Keratinocyte (primary cell): ENCODE measurements around the gene TXNRD1. TPM values are rescaled to one million over a fixed set of nuclear protein-coding genes. Genes with fewer than 3 reads are reported as not detected.
"Not testable (repeated sequence)": the region's sequence is repeated elsewhere in the genome, so short reads cannot be mapped to it uniquely, and the experiment has no call there.

ENCODE experiments used
- DNase-seq: peaks from one replicate; pipeline ENCODE4 v3.0.0-alpha.2; 2011; ENCODE audit warnings: low read depth, missing footprints, low spot score
- FAIRE-seq: peaks from 2 replicates; lab custom pipeline; 2011; peaks lifted over from hg19 to GRCh38; lab: Jason Lieb, UNC
- H2AFZ ChIP-seq: 2 replicates; pipeline ENCODE4 v1.6.0; 2012; ENCODE audit warnings: low read length, control low read depth, inconsistent platforms; ENCODE audit not compliant: control insufficient read depth
- H3K27ac ChIP-seq: 2 replicates; pipeline ENCODE4 v1.5.1; 2011; ENCODE audit warnings: low read length; ENCODE audit not compliant: control insufficient read depth, insufficient read depth
- H3K27me3 ChIP-seq: 3 replicates; pipeline ENCODE4 v1.6.0; 2011; ENCODE audit warnings: low read length; ENCODE audit not compliant: control insufficient read depth, insufficient read depth; ENCODE audit errors: extremely low read depth
- H3K36me3 ChIP-seq, 2 experiments: 2 replicates in 1 of 2; 3 replicates in 1 of 2; pipeline ENCODE4 v1.5.1; 2011; ENCODE audit warnings: low read length in 2 of 2, mild to moderate bottlenecking in 1 of 2; ENCODE audit not compliant: control insufficient read depth in 2 of 2, insufficient read depth in 2 of 2; ENCODE audit errors: extremely low read depth in 1 of 2
- H3K4me1 ChIP-seq: 3 replicates; pipeline ENCODE4 v1.5.1; 2011; ENCODE audit warnings: low read length; ENCODE audit not compliant: control insufficient read depth, insufficient read depth; ENCODE audit errors: extremely low read depth
- H3K4me2 ChIP-seq: 3 replicates; pipeline ENCODE4 v1.6.0; 2011; ENCODE audit warnings: low read depth, low read length; ENCODE audit not compliant: control insufficient read depth, insufficient read depth; ENCODE audit errors: extremely low read depth
- H3K4me3 ChIP-seq, 3 experiments: fragments of 200-600 bp in 1 of 3; sonication (generic) in 1 of 3; 2 replicates in 2 of 3; 3 replicates in 1 of 3; pipeline ENCODE4 v1.5.1; 2011 to 2016; ENCODE audit warnings: low read length in 3 of 3, mild to moderate bottlenecking in 3 of 3, control low read depth in 2 of 3, inconsistent platforms in 1 of 3, low read depth in 1 of 3, mixed read lengths in 1 of 3, mixed run types in 1 of 3, moderate library complexity in 1 of 3; ENCODE audit not compliant: control insufficient read depth in 2 of 3, insufficient read depth in 2 of 3; ENCODE audit errors: extremely low read depth in 1 of 3
- H3K79me2 ChIP-seq: 2 replicates; pipeline ENCODE4 v1.6.0; 2012; ENCODE audit warnings: low read length; ENCODE audit not compliant: control insufficient read depth, insufficient read depth
- H3K9ac ChIP-seq: 3 replicates; pipeline ENCODE4 v1.6.0; 2011; ENCODE audit warnings: low read length; ENCODE audit not compliant: control insufficient read depth, insufficient read depth; ENCODE audit errors: extremely low read depth
- H3K9me1 ChIP-seq: 3 replicates; pipeline ENCODE4 v1.6.0; 2011; ENCODE audit warnings: low read length; ENCODE audit not compliant: control insufficient read depth, insufficient read depth; ENCODE audit errors: extremely low read depth
- H3K9me3 ChIP-seq: 2 replicates; pipeline ENCODE4 v1.5.1; 2012; ENCODE audit warnings: low read depth, low read length; ENCODE audit not compliant: control insufficient read depth
- H4K20me1 ChIP-seq: 3 replicates; pipeline ENCODE4 v1.6.0; 2011; ENCODE audit warnings: low read length; ENCODE audit not compliant: control insufficient read depth, insufficient read depth; ENCODE audit errors: extremely low read depth
- EZH2 ChIP-seq: IDR thresholded peaks from one replicate; pipeline ENCODE4 v1.6.1; 2012; ENCODE audit warnings: inconsistent platforms, mild to moderate bottlenecking, low read length, moderate library complexity
- dilution Hi-C: fragments of 300-500 bp; cut with MboI; formaldehyde crosslinking; loops from one replicate; pipeline ENCODE4 v1.7.0; 2020; ENCODE audit warnings: low sequenced_read_pairs; ENCODE audit not compliant: extremely low pct_ligation_motif_present
- polyA plus RNA-seq, 5 experiments: library from polyadenylated mRNA; depleted of rRNA in 3 of 5; stranded (reverse) in 3 of 5; stranded (forward) in 1 of 5; unstranded in 1 of 5; fragments of >200 nt; gene quantifications; 1 replicate in 1 of 5; 2 replicates in 3 of 5; 3 replicates in 1 of 5; pipeline versions ENCODE4 v1.2.1 to v1.2.3, GENCODE V29; 2011 to 2012; ENCODE audit warnings: missing spikeins in 2 of 5, low read depth in 1 of 5, low replicate concordance in 1 of 5
- TF ChIP-seq, protein P1 (sequence below), 3 experiments: IDR thresholded peaks in 1 of 3; conservative IDR thresholded peaks in 1 of 3; optimal IDR thresholded peaks in 1 of 3; 2 replicates in 2 of 3; 3 replicates in 1 of 3; pipeline versions ENCODE3 to v1.5.1; 2011; ENCODE audit warnings: low read length in 3 of 3, mild to moderate bottlenecking in 3 of 3, moderate library complexity in 2 of 3, control low read depth in 1 of 3, inconsistent platforms in 1 of 3; ENCODE audit not compliant: insufficient read depth in 2 of 3; ENCODE audit errors: extremely low read depth in 1 of 3

Gene TXNRD1
- polyA plus RNA-seq, 1 donor (not counting 4 experiments of a cell fraction or from before 2014, with no cell fraction given) = 88.9 TPM

DNA sequence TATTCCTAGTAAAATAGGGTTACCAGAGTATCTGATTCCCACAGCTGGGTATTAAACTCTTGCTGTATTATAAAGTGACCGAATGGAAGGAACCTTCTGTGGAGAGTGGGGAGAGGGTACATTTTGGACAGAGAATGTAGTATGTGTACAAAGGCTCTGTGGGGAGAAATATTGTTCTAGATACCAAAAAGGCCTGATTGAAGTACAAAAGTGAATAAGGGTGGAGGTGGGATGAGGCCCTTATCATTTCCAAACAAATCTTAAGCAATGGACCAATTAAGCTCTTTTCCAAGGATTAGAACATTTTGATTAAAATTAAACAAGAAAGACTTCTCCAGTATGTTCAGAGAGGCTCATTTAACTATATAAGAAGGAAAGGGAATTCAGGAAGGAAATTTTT, 108.3 kb downstream of the TXNRD1 start:
- H4K20me1 ChIP-seq = no peaks in the 10 kb centered on the region
- dilution Hi-C loops = loop anchor here (25.0 kb wide), 1 partner anchor 112 kb away; the partner anchor contains the start of gene TXNRD1
- H3K9ac ChIP-seq = no peak overlapping the region
- H3K79me2 ChIP-seq = peaks cover 9% of the 10 kb centered on the region
- H3K9me3 ChIP-seq = no peaks in the 10 kb centered on the region
- no peak overlapping the region for H3K27ac ChIP-seq
- no peak overlapping the region for H3K4me2 ChIP-seq
- no peaks in the 10 kb centered on the region for H3K27me3 ChIP-seq
- H3K9me1 ChIP-seq = no peaks in the 10 kb centered on the region
- FAIRE-seq = no peak
- H3K4me1 ChIP-seq = no peaks in the 10 kb centered on the region
- H3K36me3 ChIP-seq = peaks cover 21 to 35% of the 10 kb centered on the region in 2 experiments
- no peak overlapping the region for H2AFZ ChIP-seq
- TF ChIP-seq, protein P1, sequence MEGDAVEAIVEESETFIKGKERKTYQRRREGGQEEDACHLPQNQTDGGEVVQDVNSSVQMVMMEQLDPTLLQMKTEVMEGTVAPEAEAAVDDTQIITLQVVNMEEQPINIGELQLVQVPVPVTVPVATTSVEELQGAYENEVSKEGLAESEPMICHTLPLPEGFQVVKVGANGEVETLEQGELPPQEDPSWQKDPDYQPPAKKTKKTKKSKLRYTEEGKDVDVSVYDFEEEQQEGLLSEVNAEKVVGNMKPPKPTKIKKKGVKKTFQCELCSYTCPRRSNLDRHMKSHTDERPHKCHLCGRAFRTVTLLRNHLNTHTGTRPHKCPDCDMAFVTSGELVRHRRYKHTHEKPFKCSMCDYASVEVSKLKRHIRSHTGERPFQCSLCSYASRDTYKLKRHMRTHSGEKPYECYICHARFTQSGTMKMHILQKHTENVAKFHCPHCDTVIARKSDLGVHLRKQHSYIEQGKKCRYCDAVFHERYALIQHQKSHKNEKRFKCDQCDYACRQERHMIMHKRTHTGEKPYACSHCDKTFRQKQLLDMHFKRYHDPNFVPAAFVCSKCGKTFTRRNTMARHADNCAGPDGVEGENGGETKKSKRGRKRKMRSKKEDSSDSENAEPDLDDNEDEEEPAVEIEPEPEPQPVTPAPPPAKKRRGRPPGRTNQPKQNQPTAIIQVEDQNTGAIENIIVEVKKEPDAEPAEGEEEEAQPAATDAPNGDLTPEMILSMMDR (optimal IDR thresholded peaks at IDR 0.05 in 1 of 3, IDR thresholded peaks at IDR 0.05 in 1 of 3, conservative IDR thresholded peaks at IDR 0.05 in 1 of 3; ENCODE audit: extremely low read depth in 1 of 3, insufficient read depth in 2 of 3, low read length in 3 of 3) = no peak
- TF ChIP-seq EZH2 = no peak
- DNase-seq = no peak
- H3K4me3 ChIP-seq = no peak overlapping the region

DNA sequence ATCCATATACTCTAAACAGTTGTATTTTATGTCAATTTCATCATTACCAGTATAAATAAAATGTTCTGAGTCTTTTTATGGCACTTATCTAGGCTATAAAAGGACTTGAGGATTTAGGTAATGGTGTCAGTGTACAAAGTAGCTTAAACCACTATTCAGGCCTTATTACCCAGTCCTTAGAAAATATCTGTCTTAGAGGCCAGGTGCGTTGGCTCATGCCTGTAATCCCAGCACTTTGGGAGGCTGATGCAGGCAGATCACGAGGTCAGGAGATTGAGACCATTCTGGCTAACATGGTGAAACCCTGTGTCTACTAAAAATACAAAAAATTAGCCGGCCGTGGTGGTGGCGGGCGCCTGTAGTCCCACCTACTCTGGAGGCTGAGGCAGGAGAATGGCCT, 112.7 kb downstream of the TXNRD1 start:
- H4K20me1 ChIP-seq, H3K9me1 ChIP-seq, H3K79me2 ChIP-seq, H3K27ac ChIP-seq, H3K4me2 ChIP-seq, H3K27me3 ChIP-seq, H3K9ac ChIP-seq, H2AFZ ChIP-seq, dilution Hi-C loops, DNase-seq, H3K9me3 ChIP-seq, FAIRE-seq, H3K4me1 ChIP-seq, H3K4me3 ChIP-seq: not testable (repeated sequence)
- H3K36me3 ChIP-seq = peaks cover 18 to 24% of the 10 kb centered on the region in 2 experiments

DNA sequence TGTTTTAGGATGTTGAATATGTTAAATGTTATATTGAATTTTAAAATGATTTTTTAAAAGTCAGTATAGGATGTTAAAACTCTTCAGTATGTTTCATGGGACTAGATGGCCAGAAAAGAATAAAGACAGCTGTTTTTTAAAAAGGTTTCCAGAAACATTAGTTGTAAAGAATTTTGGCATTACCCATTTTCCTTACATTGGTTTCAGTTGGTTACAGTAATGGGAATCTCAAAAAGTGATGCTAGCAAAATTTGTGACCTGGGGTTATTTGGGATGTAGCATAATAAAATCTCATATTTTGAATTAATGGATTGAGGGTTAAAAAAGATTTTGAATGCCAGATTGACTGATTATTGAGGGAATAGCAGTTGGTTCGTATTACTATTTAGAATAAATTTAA, 113.2 kb downstream of the TXNRD1 start:
- Histone ChIP-seq H3K4me3 (no peak overlapping the region), H4K20me1 (peaks cover 5% of the 10 kb centered on the region), H3K9ac (no peak overlapping the region), H3K27ac (no peak overlapping the region), H3K4me2 (no peak overlapping the region), H3K9me1 (no peaks in the 10 kb centered on the region), H3K79me2 (peaks cover 13% of the 10 kb centered on the region), H3K27me3 (no peaks in the 10 kb centered on the region), H3K9me3 (no peaks in the 10 kb centered on the region), H2AFZ (no peak overlapping the region), H3K36me3 (peaks cover 21 to 27% of the 10 kb centered on the region in 2 experiments), H3K4me1 (no peaks in the 10 kb centered on the region)
- DNase-seq (no peak), FAIRE-seq (no peak)
- dilution Hi-C loops = no loop called here
- TF ChIP-seq EZH2 = no peak
- TF ChIP-seq, protein P1 (optimal IDR thresholded peaks at IDR 0.05 in 1 of 3, IDR thresholded peaks at IDR 0.05 in 1 of 3, conservative IDR thresholded peaks at IDR 0.05 in 1 of 3; ENCODE audit: extremely low read depth in 1 of 3, insufficient read depth in 2 of 3, low read length in 3 of 3) = no peak
